ENCODE results near the gene CDH4. TPM values are rescaled to one million over a fixed set of nuclear protein-coding genes. Genes with fewer than 3 reads are reported as not detected.

The CDH4 gene
- total and polyA plus RNA-seq, 9 donors: 0.12 to 4.4 (median 0.36) TPM

DNA sequence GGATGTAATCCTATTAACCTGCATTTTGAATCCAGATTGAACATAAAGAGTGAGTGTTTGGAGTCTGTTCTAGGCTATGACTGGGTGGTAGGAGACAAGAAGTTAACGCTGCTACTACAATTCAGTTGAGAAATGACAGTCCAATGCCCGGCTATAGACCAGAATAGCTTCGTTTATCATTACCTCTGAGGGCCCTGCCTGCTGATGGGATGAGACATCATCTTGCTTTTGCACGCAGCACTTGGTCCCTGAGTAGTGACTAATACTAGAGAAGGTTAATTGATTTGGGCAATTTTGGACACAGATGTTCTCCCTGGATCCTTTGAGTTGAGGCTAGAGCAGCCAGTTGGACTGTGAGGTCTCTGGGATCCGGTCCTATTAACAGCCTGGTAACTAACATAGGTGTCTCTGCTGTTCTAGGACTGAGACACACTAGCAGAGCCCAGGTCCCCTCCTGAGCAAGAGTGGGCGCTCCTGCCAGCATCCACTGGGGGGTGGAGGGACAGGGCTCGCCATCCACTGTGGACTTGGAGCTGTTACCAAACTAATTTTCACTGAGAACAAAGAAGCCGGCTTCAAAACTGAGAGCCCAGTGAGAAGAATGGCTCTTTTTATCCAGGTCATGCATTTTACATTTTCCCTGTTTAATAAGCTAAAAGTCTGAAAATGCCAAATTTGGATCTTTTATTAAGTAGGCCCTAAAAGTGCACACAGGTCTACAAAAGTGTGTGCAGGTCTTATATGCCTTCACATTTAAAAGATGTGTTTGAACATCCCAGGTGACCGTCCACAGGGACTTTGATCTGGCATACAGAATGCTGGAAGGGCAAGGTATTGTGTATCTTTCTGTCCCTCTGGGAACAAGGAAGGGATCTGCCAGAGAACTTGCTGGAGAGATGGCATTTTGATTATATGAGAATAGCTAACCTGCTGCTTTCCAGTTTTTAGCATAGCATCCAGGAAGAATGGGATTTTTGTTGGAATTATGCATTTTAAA is 212.5 kb downstream of the CDH4 start:
- intact Hi-C loops (cut with DNase I): no loop called here
- Histone ChIP-seq H3K27ac (no peak overlapping the region), H3K36me3 (no peaks in the 10 kb centered on the region), H3K4me3 (no peak overlapping the region), H3K27me3 (no peaks in the 10 kb centered on the region), H3K4me1 (ENCODE audit: insufficient read depth) (no peaks in the 10 kb centered on the region), H3K9me3 (no peaks in the 10 kb centered on the region)
- 74 to 84% (median 79%) methylated on average over 9 of the region's 9 CpGs for WGBS, 3 donors
- DNase-seq: no peak
- TF ChIP-seq, protein P1, sequence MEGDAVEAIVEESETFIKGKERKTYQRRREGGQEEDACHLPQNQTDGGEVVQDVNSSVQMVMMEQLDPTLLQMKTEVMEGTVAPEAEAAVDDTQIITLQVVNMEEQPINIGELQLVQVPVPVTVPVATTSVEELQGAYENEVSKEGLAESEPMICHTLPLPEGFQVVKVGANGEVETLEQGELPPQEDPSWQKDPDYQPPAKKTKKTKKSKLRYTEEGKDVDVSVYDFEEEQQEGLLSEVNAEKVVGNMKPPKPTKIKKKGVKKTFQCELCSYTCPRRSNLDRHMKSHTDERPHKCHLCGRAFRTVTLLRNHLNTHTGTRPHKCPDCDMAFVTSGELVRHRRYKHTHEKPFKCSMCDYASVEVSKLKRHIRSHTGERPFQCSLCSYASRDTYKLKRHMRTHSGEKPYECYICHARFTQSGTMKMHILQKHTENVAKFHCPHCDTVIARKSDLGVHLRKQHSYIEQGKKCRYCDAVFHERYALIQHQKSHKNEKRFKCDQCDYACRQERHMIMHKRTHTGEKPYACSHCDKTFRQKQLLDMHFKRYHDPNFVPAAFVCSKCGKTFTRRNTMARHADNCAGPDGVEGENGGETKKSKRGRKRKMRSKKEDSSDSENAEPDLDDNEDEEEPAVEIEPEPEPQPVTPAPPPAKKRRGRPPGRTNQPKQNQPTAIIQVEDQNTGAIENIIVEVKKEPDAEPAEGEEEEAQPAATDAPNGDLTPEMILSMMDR (IDR thresholded peaks at IDR 0.05): no peak
- TF ChIP-seq EP300 (IDR thresholded peaks at IDR 0.05): no peak
- TF ChIP-seq POLR2A (IDR thresholded peaks at IDR 0.05): no peak

DNA sequence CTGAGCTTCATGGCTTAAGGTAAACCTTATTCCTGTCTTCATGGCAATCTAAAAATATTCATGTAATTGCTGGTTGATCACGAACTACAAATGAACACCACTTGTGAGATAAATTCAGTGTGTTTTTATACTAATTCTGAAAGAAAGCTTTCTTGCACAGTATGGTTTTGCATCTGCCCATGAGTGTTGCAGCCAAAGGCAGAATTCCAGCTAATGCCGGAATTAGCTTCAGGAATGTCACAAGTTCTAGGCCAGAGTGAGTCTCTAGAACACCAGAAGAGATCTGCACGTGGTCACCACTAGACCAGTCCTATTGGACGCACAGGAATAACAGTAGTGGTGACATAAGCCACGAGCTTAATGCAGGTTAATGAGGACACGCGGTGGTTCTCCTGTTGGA is 223.7 kb downstream of the CDH4 start:
- 73 to 74% (median 73%) methylated on average over 7 of the region's 7 CpGs for WGBS, 3 donors
- H3K4me3 ChIP-seq: no peak overlapping the region
- intact Hi-C loops (cut with DNase I): no loop called here
- TF ChIP-seq EP300 (IDR thresholded peaks at IDR 0.05) (no peak), POLR2A (IDR thresholded peaks at IDR 0.05) (no peak)
- TF ChIP-seq, protein P1 (IDR thresholded peaks at IDR 0.05): no peak
- no peaks in the 10 kb centered on the region for H3K36me3 ChIP-seq
- H3K27ac ChIP-seq: no peak overlapping the region
- no peaks in the 10 kb centered on the region for H3K4me1 ChIP-seq (ENCODE audit: insufficient read depth)
- DNase-seq: no peak
- H3K27me3 ChIP-seq: no peaks in the 10 kb centered on the region
- no peaks in the 10 kb centered on the region for H3K9me3 ChIP-seq

DNA sequence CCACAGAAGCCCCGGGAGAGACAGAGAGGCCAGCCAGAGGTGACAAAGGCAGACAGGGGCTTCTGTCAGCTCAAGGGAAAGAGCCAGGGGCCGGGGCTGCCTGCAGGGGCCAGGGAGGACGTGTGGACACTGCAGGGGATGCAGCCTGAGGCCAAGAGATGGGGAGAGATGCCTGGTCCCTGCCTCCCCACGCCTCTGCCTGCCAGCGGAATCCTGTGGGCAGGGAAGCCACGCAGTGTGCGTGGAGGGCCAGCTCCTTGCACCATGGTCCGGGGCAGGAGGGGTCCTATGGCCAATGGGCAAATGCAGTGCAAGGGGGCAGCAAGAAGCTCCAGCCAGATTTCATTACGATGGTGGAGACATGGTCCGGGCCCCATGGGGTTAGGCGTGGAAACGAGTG is 224.9 kb downstream of the CDH4 start:
- Histone ChIP-seq H3K4me1 (ENCODE audit: insufficient read depth) (no peaks in the 10 kb centered on the region), H3K27ac (no peak overlapping the region), H3K36me3 (no peaks in the 10 kb centered on the region), H3K9me3 (no peaks in the 10 kb centered on the region), H3K27me3 (no peaks in the 10 kb centered on the region), H3K4me3 (no peak overlapping the region)
- TF ChIP-seq, protein P1 (IDR thresholded peaks at IDR 0.05): no peak
- no peak for TF ChIP-seq POLR2A (IDR thresholded peaks at IDR 0.05)
- no peak for DNase-seq
- WGBS, 3 donors: 72 to 76% (median 74%) methylated on average over 12 of the region's 12 CpGs
- intact Hi-C loops (cut with DNase I): no loop called here

DNA sequence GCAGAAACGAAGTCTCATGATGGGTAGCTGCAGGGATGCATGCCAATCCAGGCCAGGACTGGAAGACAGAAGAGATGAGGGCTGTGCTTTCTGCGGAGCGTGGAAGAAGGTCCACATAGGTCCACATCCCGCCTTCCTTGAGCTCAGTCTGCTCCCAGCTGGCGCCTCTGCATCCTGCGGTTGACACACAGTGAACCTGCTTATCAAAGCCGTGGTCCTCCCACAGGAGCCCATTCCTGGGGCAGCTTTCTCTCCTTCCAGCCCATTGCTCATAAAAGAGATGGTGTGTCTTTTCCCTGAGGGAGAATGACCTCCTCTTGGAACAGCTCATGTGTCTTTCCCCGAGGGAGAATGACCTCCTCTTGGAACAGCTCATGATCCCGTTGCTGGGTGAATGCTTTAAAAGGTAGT is 225.4 kb downstream of the CDH4 start:
- Histone ChIP-seq H3K36me3 (no peaks in the 10 kb centered on the region), H3K4me3 (no peak overlapping the region), H3K4me1 (ENCODE audit: insufficient read depth) (no peaks in the 10 kb centered on the region), H3K27ac (no peak overlapping the region), H3K9me3 (no peaks in the 10 kb centered on the region), H3K27me3 (no peaks in the 10 kb centered on the region)
- WGBS, 3 donors: 63 to 65% (median 64%) methylated on average over 9 of the region's 9 CpGs
- intact Hi-C loops (cut with DNase I): no loop called here
- TF ChIP-seq POLR2A (IDR thresholded peaks at IDR 0.05) (no peak), EP300 (IDR thresholded peaks at IDR 0.05) (no peak)
- TF ChIP-seq, protein P1 (IDR thresholded peaks at IDR 0.05): no peak
- no peak for DNase-seq

Data from ovary (tissue), 9 donors.